A549 (cell line): ENCODE measurements around the gene CFAP43. TPM values are rescaled to one million over a fixed set of nuclear protein-coding genes. Genes with fewer than 3 reads are reported as not detected.

Experiments used
- ATAC-seq, 2 experiments: fragments of 200-7000 bp in 1 of 2; fragments of >200 bp in 1 of 2; cut with Nextera tagmentation in 1 of 2; cut with Tn5 transposase in 1 of 2; 3 replicates each; pipeline versions ENCODE4 v1.8.0 to v1.9.1; 2018 to 2020; ENCODE audit warnings: mild to moderate bottlenecking in 1 of 2, moderate library complexity in 1 of 2
- CTCF ChIA-PET: fragments of 300-600 bp; sonication (Branson Sonifier 250); formaldehyde crosslinking; extraction: SDS; loops from one replicate; lab custom pipeline; 2021; ENCODE audit warnings: antibody characterized with exemption, inconsistent platforms; lab: Yijun Ruan, JAX
- POLR2A ChIA-PET: fragments of 350-600 bp; formaldehyde crosslinking; extraction: SDS; loops from one replicate; lab custom pipeline; 2021; ENCODE audit warnings: antibody characterized with exemption, inconsistent platforms; lab: Yijun Ruan, JAX
- DNase-seq, 2 experiments: peaks; one replicate each; pipeline versions ENCODE4 v3.0.0 to v3.0.0-alpha.2; 2011 to 2016; ENCODE audit warnings: low read depth in 1 of 2, low spot score in 1 of 2
- FAIRE-seq: peaks from 2 replicates; lab custom pipeline; 2011; peaks lifted over from hg19 to GRCh38; lab: Jason Lieb, UNC
- H3K27ac ChIP-seq, 2 experiments: fragments of >200 bp; sonication (Bioruptor Twin); formaldehyde crosslinking; 3 replicates each; pipeline ENCODE4 v1.5.1; 2016 to 2017
- H3K4me1 ChIP-seq: fragments of >200 bp; sonication (Bioruptor Twin); formaldehyde crosslinking; 3 replicates; pipeline ENCODE4 v1.6.1; 2016
- H3K4me2 ChIP-seq: fragments of >200 bp; sonication (Bioruptor Twin); formaldehyde crosslinking; 3 replicates; pipeline ENCODE4 v1.6.1; 2016
- H3K4me3 ChIP-seq: fragments of >200 bp; sonication (Bioruptor Twin); formaldehyde crosslinking; 3 replicates; pipeline ENCODE4 v1.5.1; 2016
- H3K9me3 ChIP-seq: fragments of >200 bp; sonication (Bioruptor Twin); formaldehyde crosslinking; 3 replicates; pipeline ENCODE4 v1.6.1; 2016
- ATOH8 ChIP-seq: fragments of 250-450 bp; sonication (Bioruptor Pico); IDR thresholded peaks from 2 replicates; pipeline ENCODE4 v1.5.0; 2020; ENCODE audit warnings: low read depth, mild to moderate bottlenecking, moderate library complexity
- CBX2 ChIP-seq: fragments of 200-600 bp; sonication (generic); IDR thresholded peaks from 2 replicates; pipeline ENCODE4 v1.6.1; 2016; ENCODE audit warnings: low read depth, mild to moderate bottlenecking, borderline replicate concordance
- CBX8 ChIP-seq: fragments of 200-600 bp; sonication (generic); IDR thresholded peaks from 2 replicates; pipeline ENCODE4 v1.6.1; 2016
- CHD2 ChIP-seq: fragments of 150-350 bp; IDR thresholded peaks from 2 replicates; pipeline ENCODE4 v1.6.1; 2014; ENCODE audit warnings: low read length; ENCODE audit not compliant: partially characterized antibody
- CHD4 ChIP-seq: fragments of 200-600 bp; sonication (generic); IDR thresholded peaks from 2 replicates; pipeline ENCODE4 v1.6.1; 2016; ENCODE audit warnings: antibody characterized with exemption, mild to moderate bottlenecking, borderline replicate concordance
- CTCF ChIP-seq: fragments of >200 bp; sonication (Bioruptor Twin); formaldehyde crosslinking; IDR thresholded peaks from 3 replicates; pipeline ENCODE4 v1.5.1; 2016
- EHF ChIP-seq: fragments of 250-450 bp; sonication (Bioruptor Pico); IDR thresholded peaks from 2 replicates; pipeline ENCODE4 v1.5.0; 2020; ENCODE audit warnings: mild to moderate bottlenecking
- EHMT2 ChIP-seq: fragments of 200-600 bp; sonication (generic); IDR thresholded peaks from 2 replicates; pipeline ENCODE4 v1.6.1; 2016; ENCODE audit warnings: antibody characterized with exemption, low read depth, mild to moderate bottlenecking, moderate library complexity
- ELK1 ChIP-seq: fragments of 150-350 bp; IDR thresholded peaks from 2 replicates; pipeline ENCODE4 v1.6.1; 2014; ENCODE audit warnings: low read depth, mild to moderate bottlenecking, low read length
- EP300 ChIP-seq, 2 experiments: fragments of >200 bp; sonication (Bioruptor Twin); formaldehyde crosslinking; IDR thresholded peaks; 2 replicates in 1 of 2; 3 replicates in 1 of 2; pipeline ENCODE4 v1.6.1; 2016 to 2017
- ESRRA ChIP-seq: fragments of 150-350 bp; IDR thresholded peaks from 2 replicates; pipeline ENCODE4 v1.6.1; 2014; ENCODE audit warnings: mild to moderate bottlenecking, low read length, borderline replicate concordance
- FOSB ChIP-seq: fragments of 250-450 bp; sonication (Bioruptor Pico); IDR thresholded peaks from 2 replicates; pipeline ENCODE4 v1.5.0; 2020; ENCODE audit warnings: mild to moderate bottlenecking, moderate library complexity
- GATA3 ChIP-seq: IDR thresholded peaks from 2 replicates; pipeline ENCODE4 v1.6.1; 2012; ENCODE audit warnings: borderline replicate concordance
- HEYL ChIP-seq: fragments of 250-450 bp; sonication (Bioruptor Pico); IDR thresholded peaks from 2 replicates; pipeline ENCODE4 v1.8.0; 2021; ENCODE audit warnings: mild to moderate bottlenecking, moderate library complexity
- HOXB13 ChIP-seq: fragments of 250-450 bp; sonication (Bioruptor Pico); IDR thresholded peaks from 2 replicates; pipeline ENCODE4 v1.5.0; 2020; ENCODE audit warnings: low read depth, mild to moderate bottlenecking, moderate library complexity
- NFE2L2 ChIP-seq: fragments of 150-350 bp; conservative IDR thresholded peaks from 2 replicates; pipeline ENCODE4 v1.6.1; 2014; ENCODE audit warnings: low read length
- NR3C1 ChIP-seq: fragments of >200 bp; sonication (Bioruptor Twin); formaldehyde crosslinking; IDR thresholded peaks from 3 replicates; pipeline ENCODE4 v1.6.1; 2017
- POLR2A ChIP-seq: IDR thresholded peaks from 2 replicates; pipeline ENCODE4 v1.6.1; 2012; ENCODE audit warnings: mild to moderate bottlenecking, low read length
- RARB ChIP-seq: fragments of 250-450 bp; sonication (Bioruptor Pico); IDR thresholded peaks from 2 replicates; pipeline ENCODE4 v1.8.0; 2021; ENCODE audit warnings: mild to moderate bottlenecking, moderate library complexity
- REST ChIP-seq: fragments of 200-600 bp; sonication (generic); IDR thresholded peaks from 2 replicates; pipeline ENCODE4 v1.6.1; 2016; ENCODE audit warnings: antibody characterized with exemption, mild to moderate bottlenecking, moderate library complexity
- RFX5 ChIP-seq: fragments of 450-650 bp; IDR thresholded peaks from 2 replicates; pipeline ENCODE4 v1.7.1; 2014; ENCODE audit warnings: antibody characterized with exemption, mild to moderate bottlenecking, moderate library complexity
- RNF2 ChIP-seq: fragments of 200-600 bp; sonication (generic); IDR thresholded peaks from 2 replicates; pipeline ENCODE4 v1.6.1; 2016; ENCODE audit warnings: low read depth, mild to moderate bottlenecking, antibody characterized with exemption, moderate library complexity, borderline replicate concordance
- ZSCAN20 ChIP-seq: fragments of 250-450 bp; sonication (Bioruptor Pico); IDR thresholded peaks from 2 replicates; pipeline ENCODE4 v1.8.0; 2022; ENCODE audit warnings: mild to moderate bottlenecking, moderate library complexity
- WGBS: methylation state at CpG from one replicate; pipeline ENCODE4 v1.1.6; 2017; ENCODE audit errors: missing lambda C conversion rate; 5-methylcytosine and 5-hydroxymethylcytosine counted together
- polyA plus RNA-seq, 4 experiments: library from polyadenylated mRNA; depleted of rRNA in 3 of 4; stranded (reverse); fragments of >200 nt; fragmentation: RNase III in 1 of 4; extraction: RNeasy Plus Mini Kit Qiagen cat#74134 plus additional on column Dnase treatment in 1 of 4; gene quantifications; 2 replicates in 3 of 4; 3 replicates in 1 of 4; pipeline ENCODE4 v1.2.3, GENCODE V29; 2011 to 2017
- TF ChIP-seq, protein P1 (sequence below): IDR thresholded peaks from 2 replicates; pipeline ENCODE4 v1.6.1; 2012; ENCODE audit warnings: low read depth, borderline replicate concordance
- TF ChIP-seq, protein P2 (sequence below): IDR thresholded peaks from 2 replicates; pipeline ENCODE4 v1.6.1; 2012

The CFAP43 gene
- polyA plus RNA-seq, 2 of the 4 experiments (the other 2 are of a cell fraction): 0.31 to 0.75 TPM

- H3K9me3 ChIP-seq: peaks cover 7% of the 10 kb centered on the region; the same call in 2 of the 3 replicates
- FAIRE-seq (no peak), ATAC-seq (no peak), DNase-seq (no peak)
- H3K4me2 ChIP-seq: no peak overlapping the region
- H3K4me3 ChIP-seq: no peak overlapping the region
- no peaks in the 10 kb centered on the region for H3K4me1 ChIP-seq
- CTCF ChIA-PET: no interaction called here
- TF ChIP-seq NR3C1 (no peak), GATA3 (no peak), HEYL (no peak), POLR2A (no peak), CHD2 (no peak), FOSB (CRISPR knock-in tag) (no peak), CBX8 (no peak), RFX5 (no peak), RNF2 (no peak), CTCF (no peak), RARB (CRISPR knock-in tag) (no peak), EP300 (IDR thresholded peaks at IDR 0.05) (no peak), ZSCAN20 (CRISPR knock-in tag) (no peak)
- TF ChIP-seq, all 56 proteins: peak for 0
- no peak overlapping the region for H3K27ac ChIP-seq
- POLR2A ChIA-PET: no interaction called here
Observed at GRCh38 chr10:104242545-104242944, 10.4 kb upstream of the CFAP43 start.

- ChIA-PET POLR2A (no interaction called here), CTCF (no interaction called here)
- Histone ChIP-seq H3K4me3 (no peak overlapping the region), H3K9me3 (no peaks in the 10 kb centered on the region), H3K27ac (no peak overlapping the region), H3K4me2 (no peak overlapping the region), H3K4me1 (no peaks in the 10 kb centered on the region)
- TF ChIP-seq HOXB13 (no peak), EP300 (IDR thresholded peaks at IDR 0.05) (no peak), REST (no peak), ATOH8 (CRISPR knock-in tag) (no peak), CBX2 (no peak), ESRRA (no peak), NFE2L2 (no peak), CHD4 (no peak), GATA3 (no peak), EHMT2 (no peak), RFX5 (no peak), ELK1 (no peak), EHF (no peak), POLR2A (no peak)
- TF ChIP-seq, protein P1, sequence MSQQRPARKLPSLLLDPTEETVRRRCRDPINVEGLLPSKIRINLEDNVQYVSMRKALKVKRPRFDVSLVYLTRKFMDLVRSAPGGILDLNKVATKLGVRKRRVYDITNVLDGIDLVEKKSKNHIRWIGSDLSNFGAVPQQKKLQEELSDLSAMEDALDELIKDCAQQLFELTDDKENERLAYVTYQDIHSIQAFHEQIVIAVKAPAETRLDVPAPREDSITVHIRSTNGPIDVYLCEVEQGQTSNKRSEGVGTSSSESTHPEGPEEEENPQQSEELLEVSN: no peak
- TF ChIP-seq, protein P2, sequence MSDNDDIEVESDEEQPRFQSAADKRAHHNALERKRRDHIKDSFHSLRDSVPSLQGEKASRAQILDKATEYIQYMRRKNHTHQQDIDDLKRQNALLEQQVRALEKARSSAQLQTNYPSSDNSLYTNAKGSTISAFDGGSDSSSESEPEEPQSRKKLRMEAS: no peak
- ATAC-seq (no peak), FAIRE-seq (no peak), DNase-seq (no peak)
- WGBS: 14% methylated on average over 2 of the region's 2 CpGs
Observed at GRCh38 chr10:104240078-104240477, 7.9 kb upstream of the CFAP43 start.
